ENCODE measurements around the gene SNX14.

- TF ChIP-seq MAX (IDR thresholded peaks at IDR 0.05) = no peak
- TF ChIP-seq REST (IDR thresholded peaks at IDR 0.05; ENCODE audit: low read depth) = no peak
- TF ChIP-seq EGR1 (IDR thresholded peaks at IDR 0.05) = no peak
- TF ChIP-seq NFIC (IDR thresholded peaks at IDR 0.05) = no peak
- no peak for TF ChIP-seq CEBPB (IDR thresholded peaks at IDR 0.05)
- no peak for TF ChIP-seq RAD21 (IDR thresholded peaks at IDR 0.05; ENCODE audit: low read depth)
Observed at GRCh38 chr6:85460921-85461797, 132.5 kb downstream of the SNX14 start.

Measured in Ishikawa (cell line).